Bone marrow (tissue), 2 donors: ENCODE results near the gene PBX1.

Source experiments
- DNase-seq, 2 donors: peaks; one replicate each; lab custom pipeline; 2025; lab: John Stamatoyannopoulos, UW

PBX1 gene

GRCh38 chr1:164618202-164618564 is 59.2 kb downstream of the PBX1 start:
- no peak for DNase-seq

GRCh38 chr1:164619006-164619784 is 60.2 kb downstream of the PBX1 start:
- DNase-seq, result no peak

- no peak for DNase-seq
Observed at GRCh38 chr1:164622068-164622845, 63.3 kb downstream of the PBX1 start.

GRCh38 chr1:164623805-164624204 is 64.8 kb downstream of the PBX1 start:
- DNase-seq, result no peak

- no peak for DNase-seq
Observed at GRCh38 chr1:164624400-164624799, 65.4 kb downstream of the PBX1 start.

- no peak for DNase-seq
Observed at GRCh38 chr1:164625004-164625617, 66.1 kb downstream of the PBX1 start.

- DNase-seq, result no peak
Observed at GRCh38 chr1:164628772-164629171, 69.8 kb downstream of the PBX1 start.

GRCh38 chr1:164629971-164630370 is 71.0 kb downstream of the PBX1 start:
- no peak for DNase-seq

GRCh38 chr1:164630626-164631396 is 71.8 kb downstream of the PBX1 start:
- no peak for DNase-seq

- DNase-seq, result no peak
Observed at GRCh38 chr1:164631751-164632150, 72.8 kb downstream of the PBX1 start.

- DNase-seq, result no peak
Observed at GRCh38 chr1:164633997-164634396, 75.0 kb downstream of the PBX1 start.

GRCh38 chr1:164635059-164635802 is 76.2 kb downstream of the PBX1 start:
- DNase-seq, result no peak

- DNase-seq, result no peak
Observed at GRCh38 chr1:164635803-164636731, 77.1 kb downstream of the PBX1 start.

GRCh38 chr1:164636757-164637156 is 77.8 kb downstream of the PBX1 start:
- DNase-seq, result no peak

GRCh38 chr1:164637461-164638375 is 78.7 kb downstream of the PBX1 start:
- DNase-seq, result no peak

- DNase-seq, result no peak
Observed at GRCh38 chr1:164638492-164639202, 79.7 kb downstream of the PBX1 start.

GRCh38 chr1:164640686-164641352 is 81.8 kb downstream of the PBX1 start:
- DNase-seq, result no peak

GRCh38 chr1:164641353-164641730 is 82.4 kb downstream of the PBX1 start:
- no peak for DNase-seq
